Thyroid gland (tissue), 4 donors: Measurements from ENCODE around the gene RFC3.

Experiments
- CTCF ChIP-seq, 6 experiments: fragments of 200-600 bp in 3 of 6; fragments of 450-650 bp in 3 of 6; sonication (generic) in 3 of 6; IDR thresholded peaks; one replicate each; pipeline ENCODE4 v1.5.1; 2016 to 2019; ENCODE audit warnings: antibody characterized with exemption in 6 of 6, mild to moderate bottlenecking in 2 of 6, inconsistent platforms in 1 of 6, moderate library complexity in 1 of 6
- POLR2A ChIP-seq, 2 donors: fragments of 450-650 bp; IDR thresholded peaks; one replicate each; pipeline ENCODE4 v1.6.1; 2017; ENCODE audit warnings: antibody characterized with exemption in 2 of 2, mild to moderate bottlenecking in 2 of 2, moderate library complexity in 1 of 2

- TF ChIP-seq CTCF (IDR thresholded peaks at IDR 0.05) (no peak), POLR2A (IDR thresholded peaks at IDR 0.05) (no peak)
Measured at GRCh38 chr13:33784738-33785137, 33.2 kb upstream of the RFC3 start.
